Breast epithelium (tissue), 4 donors: Measurements from ENCODE around the gene EIF3L. TPM values are rescaled to one million over a fixed set of nuclear protein-coding genes. Genes with fewer than 3 reads are reported as not detected.
A peak's percentile ranks its signal among the peaks of the same experiment; 100 is the strongest.

Experiments used
- DNase-seq, 2 donors: peaks; one replicate each; pipeline ENCODE4 v3.0.0-alpha.2; 2019; ENCODE audit warnings: low spot score in 2 of 2
- H3K27ac ChIP-seq, 2 donors: fragments of 200-600 bp; sonication (generic) in 1 of 2; one replicate each; pipeline ENCODE4 v1.5.1; 2016 to 2019; ENCODE audit warnings: mild to moderate bottlenecking in 1 of 2
- H3K27me3 ChIP-seq, 2 donors: fragments of 200-600 bp; sonication (generic) in 1 of 2; one replicate each; pipeline versions ENCODE4 v1.5.1 to v1.6.0; 2017 to 2019; ENCODE audit warnings: control low read depth in 1 of 2, mild to moderate bottlenecking in 1 of 2
- H3K36me3 ChIP-seq: fragments of 200-600 bp; one replicate; pipeline ENCODE4 v1.5.1; 2019
- H3K4me1 ChIP-seq, 2 donors: fragments of 200-600 bp; sonication (generic); one replicate each; pipeline ENCODE4 v1.5.1; 2016 to 2019; ENCODE audit warnings: control low read depth in 1 of 2
- H3K4me3 ChIP-seq, 3 donors: fragments of 200-600 bp; sonication (generic); 1 replicate in 2 of 3; 2 replicates in 1 of 3; pipeline ENCODE4 v1.5.1; 2016 to 2019; ENCODE audit warnings: mild to moderate bottlenecking in 3 of 3, moderate library complexity in 2 of 3
- H3K9me3 ChIP-seq, 2 donors: fragments of 200-600 bp; sonication (generic) in 1 of 2; one replicate each; pipeline ENCODE4 v1.5.1; 2016 to 2019; ENCODE audit warnings: control low read depth in 1 of 2
- CTCF ChIP-seq, 3 donors: fragments of 450-650 bp; IDR thresholded peaks; one replicate each; pipeline ENCODE4 v1.5.1; 2016 to 2017; ENCODE audit warnings: antibody characterized with exemption in 3 of 3, mild to moderate bottlenecking in 3 of 3, moderate library complexity in 3 of 3
- POLR2A ChIP-seq: fragments of 450-650 bp; IDR thresholded peaks from one replicate; pipeline ENCODE4 v1.6.1; 2016; ENCODE audit warnings: antibody characterized with exemption, mild to moderate bottlenecking, moderate library complexity
- POLR2AphosphoS5 ChIP-seq, 3 donors: sonication (generic); formaldehyde crosslinking; IDR thresholded peaks; one replicate each; pipeline ENCODE4 v1.6.1; 2017; ENCODE audit warnings: antibody characterized with exemption in 3 of 3
- intact Hi-C: fragments of 100-400 bp; cut with DNase I; formaldehyde crosslinking; loops from one replicate; pipeline ENCODE4 v1.15.1; 2023; ENCODE audit warnings: low total_unique reads
- total RNA-seq, 3 donors: library from RNA; depleted of rRNA; stranded (reverse); fragments of >200 nt; gene quantifications; one replicate each; pipeline ENCODE4 v1.1.0, GENCODE V29; 2016

Gene EIF3L
- total RNA-seq, 3 donors from 2014 or later = 471 to 569 (median 490) TPM

GRCh38 chr22:37806409-37807333, 42.5 kb upstream of the EIF3L start:
- H3K4me3 ChIP-seq = peak overlapping the region; percentile 58 to 78 (median 69)
- peak overlapping the region; percentile 94 to 98 for H3K27ac ChIP-seq
- no peaks in the 10 kb centered on the region for H3K9me3 ChIP-seq
- peak in 1 of 2 donors; percentile 48 for DNase-seq
- intact Hi-C loops = no loop called here
- H3K27me3 ChIP-seq = no peaks in the 10 kb centered on the region
- H3K4me1 ChIP-seq = peaks cover 4 to 12% of the 10 kb centered on the region in 2 donors
- no peaks in the 10 kb centered on the region for H3K36me3 ChIP-seq
- no peak for TF ChIP-seq POLR2AphosphoS5 (IDR thresholded peaks at IDR 0.05)
- no peak for TF ChIP-seq POLR2A
- no peak for TF ChIP-seq CTCF (IDR thresholded peaks at IDR 0.05)

GRCh38 chr22:37807410-37808293, 41.6 kb upstream of the EIF3L start, which contains the start of gene GCAT:
GCAT (plus strand) TSS chr22:37807934; CDS start chr22:37807968, 34 bp downstream.
- peak within 1 kb of the TSS; percentile 94 to 98 for H3K27ac ChIP-seq
- intact Hi-C loops = no loop called here
- H3K36me3 ChIP-seq = no peaks in the 10 kb centered on the region

GRCh38 chr22:37808294-37808657, 40.9 kb upstream of the EIF3L start:
- no peak for DNase-seq
- no peak for TF ChIP-seq POLR2A
- no peak for TF ChIP-seq POLR2AphosphoS5 (IDR thresholded peaks at IDR 0.05)
- TF ChIP-seq CTCF (IDR thresholded peaks at IDR 0.05) = no peak
- Histone ChIP-seq H3K4me1 (peaks cover 4 to 12% of the 10 kb centered on the region in 2 donors), H3K36me3 (no peaks in the 10 kb centered on the region), H3K27ac (peak overlapping the region; percentile 84 to 94), H3K27me3 (no peaks in the 10 kb centered on the region), H3K4me3 (peak overlapping the region; percentile 58 to 78 (median 69)), H3K9me3 (no peaks in the 10 kb centered on the region)
- intact Hi-C loops = no loop called here

More at GRCh38 chr22:37807410-37808293, 41.6 kb upstream of the EIF3L start, which contains the start of gene GCAT:
- H3K4me1 ChIP-seq = peaks cover 4 to 12% of the 10 kb centered on the region in 2 donors
- H3K27me3 ChIP-seq = no peaks in the 10 kb centered on the region
- H3K9me3 ChIP-seq = no peaks in the 10 kb centered on the region
- DNase-seq = peak; percentile 96 to 97
- H3K4me3 ChIP-seq = peak within 1 kb of the TSS; percentile 58 to 78 (median 69)
- TF ChIP-seq POLR2AphosphoS5 (IDR thresholded peaks at IDR 0.05) = peak; percentile 50 to 70 (median 59)
- TF ChIP-seq CTCF (IDR thresholded peaks at IDR 0.05) = no peak

GRCh38 chr22:37809672-37810333, 39.4 kb upstream of the EIF3L start:
- no peak overlapping the region for H3K4me3 ChIP-seq
- H3K36me3 ChIP-seq = no peaks in the 10 kb centered on the region
- TF ChIP-seq POLR2AphosphoS5 (IDR thresholded peaks at IDR 0.05) (no peak), CTCF (IDR thresholded peaks at IDR 0.05) (no peak), POLR2A (no peak)
- no peak for DNase-seq
- H3K9me3 ChIP-seq = no peaks in the 10 kb centered on the region
- no peaks in the 10 kb centered on the region for H3K27me3 ChIP-seq
- no peak overlapping the region for H3K27ac ChIP-seq
- H3K4me1 ChIP-seq = peaks cover 4 to 6% of the 10 kb centered on the region in 2 donors
- intact Hi-C loops = no loop called here
